Breast epithelium (tissue), 4 donors: ENCODE measurements around the gene ARMH1. TPM values are rescaled to one million over a fixed set of nuclear protein-coding genes. Genes with fewer than 3 reads are reported as not detected.

Source experiments
- DNase-seq, 2 donors: peaks; one replicate each; pipeline ENCODE4 v3.0.0-alpha.2; 2019; ENCODE audit warnings: low spot score in 2 of 2
- H3K27ac ChIP-seq, 2 donors: fragments of 200-600 bp; sonication (generic) in 1 of 2; one replicate each; pipeline ENCODE4 v1.5.1; 2016 to 2019; ENCODE audit warnings: mild to moderate bottlenecking in 1 of 2
- H3K27me3 ChIP-seq, 2 donors: fragments of 200-600 bp; sonication (generic) in 1 of 2; one replicate each; pipeline versions ENCODE4 v1.5.1 to v1.6.0; 2017 to 2019; ENCODE audit warnings: control low read depth in 1 of 2, mild to moderate bottlenecking in 1 of 2
- H3K36me3 ChIP-seq: fragments of 200-600 bp; one replicate; pipeline ENCODE4 v1.5.1; 2019
- H3K4me1 ChIP-seq, 2 donors: fragments of 200-600 bp; sonication (generic); one replicate each; pipeline ENCODE4 v1.5.1; 2016 to 2019; ENCODE audit warnings: control low read depth in 1 of 2
- H3K4me3 ChIP-seq, 3 donors: fragments of 200-600 bp; sonication (generic); 1 replicate in 2 of 3; 2 replicates in 1 of 3; pipeline ENCODE4 v1.5.1; 2016 to 2019; ENCODE audit warnings: mild to moderate bottlenecking in 3 of 3, moderate library complexity in 2 of 3
- H3K9me3 ChIP-seq, 2 donors: fragments of 200-600 bp; sonication (generic) in 1 of 2; one replicate each; pipeline ENCODE4 v1.5.1; 2016 to 2019; ENCODE audit warnings: control low read depth in 1 of 2
- CTCF ChIP-seq, 3 donors: fragments of 450-650 bp; IDR thresholded peaks; one replicate each; pipeline ENCODE4 v1.5.1; 2016 to 2017; ENCODE audit warnings: antibody characterized with exemption in 3 of 3, mild to moderate bottlenecking in 3 of 3, moderate library complexity in 3 of 3
- POLR2A ChIP-seq: fragments of 450-650 bp; IDR thresholded peaks from one replicate; pipeline ENCODE4 v1.6.1; 2016; ENCODE audit warnings: antibody characterized with exemption, mild to moderate bottlenecking, moderate library complexity
- POLR2AphosphoS5 ChIP-seq, 3 donors: sonication (generic); formaldehyde crosslinking; IDR thresholded peaks; one replicate each; pipeline ENCODE4 v1.6.1; 2017; ENCODE audit warnings: antibody characterized with exemption in 3 of 3
- intact Hi-C: fragments of 100-400 bp; cut with DNase I; formaldehyde crosslinking; loops from one replicate; pipeline ENCODE4 v1.15.1; 2023; ENCODE audit warnings: low total_unique reads
- total RNA-seq, 3 donors: library from RNA; depleted of rRNA; stranded (reverse); fragments of >200 nt; gene quantifications; one replicate each; pipeline ENCODE4 v1.1.0, GENCODE V29; 2016

Gene ARMH1
- 1 to 10 TPM; 1.8 to 3.8 (median 2.9) TPM for total RNA-seq

GRCh38 chr1:44674113-44675000 lies at the start of gene ARMH1, which contains the start of gene TMEM53:
Gene ARMH1, plus strand, starts transcription at chr1:44674714. Its CDS starts 14,984 bp downstream, at chr1:44689698.
Gene TMEM53, minus strand, starts transcription at chr1:44674481. Its CDS starts 90 bp downstream, at chr1:44674391.
- TF ChIP-seq POLR2AphosphoS5 (IDR thresholded peaks at IDR 0.05) (peak; percentile 59 to 92 (median 92)), POLR2A (peak; percentile 34), CTCF (IDR thresholded peaks at IDR 0.05) (no peak)
- Histone ChIP-seq H3K4me3 (peak within 1 kb of the TSS; percentile 66 to 84 (median 66)), H3K4me1 (peaks cover 6 to 23% of the 10 kb centered on the region in 2 donors), H3K27ac (peak within 1 kb of the TSS; percentile 98 to 99), H3K36me3 (no peaks in the 10 kb centered on the region), H3K9me3 (no peaks in the 10 kb centered on the region), H3K27me3 (no peaks in the 10 kb centered on the region)
- intact Hi-C loops: loop anchor here (5.0 kb wide), 1 partner anchor 1762 kb away; no protein-coding TSS in a partner anchor
- DNase-seq: peak; percentile 99 to 100

- DNase-seq: no peak
- Histone ChIP-seq H3K4me1 (no peaks in the 10 kb centered on the region), H3K4me3 (no peak overlapping the region), H3K36me3 (no peaks in the 10 kb centered on the region), H3K27me3 (no peaks in the 10 kb centered on the region), H3K9me3 (no peaks in the 10 kb centered on the region), H3K27ac (no peak overlapping the region)
- TF ChIP-seq POLR2AphosphoS5 (IDR thresholded peaks at IDR 0.05): no peak
- TF ChIP-seq POLR2A: no peak
- no peak for TF ChIP-seq CTCF (IDR thresholded peaks at IDR 0.05)
- intact Hi-C loops: no loop called here
Observed at GRCh38 chr1:44625348-44625747, 49.2 kb upstream of the ARMH1 start.

GRCh38 chr1:44628962-44629756 lies 45.4 kb upstream of the ARMH1 start:
- no peak for DNase-seq
- intact Hi-C loops: no loop called here
- Histone ChIP-seq H3K4me1 (peaks cover 6 to 14% of the 10 kb centered on the region in 2 donors), H3K4me3 (no peak overlapping the region), H3K27ac (no peak overlapping the region), H3K9me3 (no peaks in the 10 kb centered on the region), H3K36me3 (no peaks in the 10 kb centered on the region), H3K27me3 (no peaks in the 10 kb centered on the region)
- TF ChIP-seq POLR2A (no peak), POLR2AphosphoS5 (IDR thresholded peaks at IDR 0.05) (no peak), CTCF (IDR thresholded peaks at IDR 0.05) (no peak)

GRCh38 chr1:44630116-44630515 lies 44.4 kb upstream of the ARMH1 start:
- intact Hi-C loops: no loop called here
- Histone ChIP-seq H3K27me3 (no peaks in the 10 kb centered on the region), H3K4me3 (no peak overlapping the region), H3K4me1 (peaks cover 6 to 14% of the 10 kb centered on the region in 2 donors), H3K27ac (no peak overlapping the region), H3K36me3 (no peaks in the 10 kb centered on the region), H3K9me3 (no peaks in the 10 kb centered on the region)
- TF ChIP-seq CTCF (IDR thresholded peaks at IDR 0.05): no peak
- no peak for DNase-seq

GRCh38 chr1:44631333-44631646 lies 43.2 kb upstream of the ARMH1 start:
- H3K9me3 ChIP-seq: no peaks in the 10 kb centered on the region
- no peaks in the 10 kb centered on the region for H3K36me3 ChIP-seq
- TF ChIP-seq POLR2AphosphoS5 (IDR thresholded peaks at IDR 0.05) (no peak), POLR2A (no peak), CTCF (IDR thresholded peaks at IDR 0.05) (no peak)
- intact Hi-C loops: no loop called here
- H3K27ac ChIP-seq: peak overlapping the region; percentile 95 to 99
- DNase-seq: no peak
- H3K4me3 ChIP-seq: peak overlapping the region; percentile 74 to 98 (median 81)
- peaks cover 6 to 14% of the 10 kb centered on the region in 2 donors for H3K4me1 ChIP-seq
- no peaks in the 10 kb centered on the region for H3K27me3 ChIP-seq
